Adrenal gland (tissue), 5 donors: ENCODE results near the gene PRR18.

Experiments used
- POLR2A ChIP-seq, 2 donors: fragments of 450-650 bp; IDR thresholded peaks; one replicate each; pipeline ENCODE4 v1.6.1; 2017; ENCODE audit warnings: antibody characterized with exemption in 2 of 2, mild to moderate bottlenecking in 2 of 2, moderate library complexity in 1 of 2
- TF ChIP-seq, protein P1 (sequence below), 6 experiments: fragments of 450-650 bp in 4 of 6; fragments of 200-600 bp in 2 of 6; sonication (generic) in 1 of 6; IDR thresholded peaks; 1 replicate in 5 of 6; 2 replicates in 1 of 6; pipeline versions ENCODE4 v1.5.1 to v1.8.0; 2016 to 2021; ENCODE audit warnings: antibody characterized with exemption in 6 of 6, mild to moderate bottlenecking in 2 of 6, moderate library complexity in 1 of 6
- donor health status: DM: no; HTN: no; CAD: no.

DNA sequence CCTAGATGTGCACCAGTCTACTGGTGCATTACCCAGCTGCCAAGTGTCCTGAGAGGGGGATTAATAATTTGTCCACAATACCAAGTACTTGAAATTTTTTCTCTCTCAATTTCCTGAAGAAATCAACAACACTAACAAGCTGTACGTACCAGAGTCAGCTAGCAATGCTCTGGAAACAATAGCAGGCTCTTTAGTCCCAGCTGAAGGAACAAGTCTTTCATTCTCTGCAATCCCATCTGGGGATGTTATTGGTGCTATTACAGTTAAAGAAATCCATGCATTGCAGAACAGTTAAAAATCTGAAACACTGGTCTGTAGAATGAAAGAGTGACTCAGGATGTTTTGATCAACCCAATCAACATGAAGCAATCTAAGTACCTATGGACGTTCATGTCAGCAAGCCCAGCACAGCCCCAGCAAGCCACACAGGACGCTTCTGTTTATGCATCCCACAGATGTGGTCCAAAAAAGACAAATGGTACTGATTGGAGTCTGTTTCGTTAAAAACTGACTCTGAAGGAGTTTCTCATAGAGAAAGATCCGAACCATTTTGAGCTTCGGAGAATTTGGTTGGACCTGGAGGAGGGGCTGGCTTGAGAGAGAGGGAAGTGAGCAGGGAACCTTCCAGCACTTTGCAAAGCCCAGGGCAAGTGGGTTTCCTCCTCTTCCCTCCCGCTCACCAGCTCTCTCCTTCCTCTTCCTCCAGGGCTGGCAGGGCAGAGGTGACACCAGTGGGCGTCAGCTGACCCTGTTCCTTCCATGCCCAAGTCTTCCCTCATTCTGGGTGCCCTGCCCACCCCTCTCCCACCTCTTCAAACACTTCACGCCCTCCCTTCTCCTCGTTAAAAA, 11.9 kb downstream of the PRR18 start:
- TF ChIP-seq, protein P1, sequence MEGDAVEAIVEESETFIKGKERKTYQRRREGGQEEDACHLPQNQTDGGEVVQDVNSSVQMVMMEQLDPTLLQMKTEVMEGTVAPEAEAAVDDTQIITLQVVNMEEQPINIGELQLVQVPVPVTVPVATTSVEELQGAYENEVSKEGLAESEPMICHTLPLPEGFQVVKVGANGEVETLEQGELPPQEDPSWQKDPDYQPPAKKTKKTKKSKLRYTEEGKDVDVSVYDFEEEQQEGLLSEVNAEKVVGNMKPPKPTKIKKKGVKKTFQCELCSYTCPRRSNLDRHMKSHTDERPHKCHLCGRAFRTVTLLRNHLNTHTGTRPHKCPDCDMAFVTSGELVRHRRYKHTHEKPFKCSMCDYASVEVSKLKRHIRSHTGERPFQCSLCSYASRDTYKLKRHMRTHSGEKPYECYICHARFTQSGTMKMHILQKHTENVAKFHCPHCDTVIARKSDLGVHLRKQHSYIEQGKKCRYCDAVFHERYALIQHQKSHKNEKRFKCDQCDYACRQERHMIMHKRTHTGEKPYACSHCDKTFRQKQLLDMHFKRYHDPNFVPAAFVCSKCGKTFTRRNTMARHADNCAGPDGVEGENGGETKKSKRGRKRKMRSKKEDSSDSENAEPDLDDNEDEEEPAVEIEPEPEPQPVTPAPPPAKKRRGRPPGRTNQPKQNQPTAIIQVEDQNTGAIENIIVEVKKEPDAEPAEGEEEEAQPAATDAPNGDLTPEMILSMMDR (IDR thresholded peaks at IDR 0.05): no peak
- no peak for TF ChIP-seq POLR2A (IDR thresholded peaks at IDR 0.05)
